SK-N-SH treated with all-trans-retinoic acid at 6 μM for 48 hours (cell line): ENCODE data around the gene FAM124A.

ENCODE experiments used
- ATAC-seq: fragments of 200-7000 bp; cut with Tn5 transposase; 3 replicates; pipeline ENCODE4 v1.9.1; 2020; ENCODE audit warnings: mild to moderate bottlenecking, moderate library complexity
- ARNTL ChIP-seq: fragments of 450-650 bp; formaldehyde crosslinking; IDR thresholded peaks from 2 replicates; pipeline ENCODE4 v1.5.0; 2020; ENCODE audit warnings: low read depth, mild to moderate bottlenecking, moderate library complexity, borderline replicate concordance
- GLIS3 ChIP-seq: fragments of 250-450 bp; sonication (Bioruptor Pico); IDR thresholded peaks from 2 replicates; pipeline ENCODE4 v1.5.0; 2020; ENCODE audit warnings: mild to moderate bottlenecking, moderate library complexity
- ISL1 ChIP-seq: fragments of 250-450 bp; sonication (Bioruptor Pico); IDR thresholded peaks from 2 replicates; pipeline ENCODE4 v2.1.2; 2022; ENCODE audit warnings: mild to moderate bottlenecking, moderate library complexity
- OSR1 ChIP-seq: fragments of 250-450 bp; sonication (Bioruptor Pico); IDR thresholded peaks from 2 replicates; pipeline ENCODE4 v1.8.0; 2022; ENCODE audit warnings: moderate library complexity, mild to moderate bottlenecking, inconsistent platforms
- POU6F1 ChIP-seq: fragments of 250-450 bp; sonication (Bioruptor Pico); IDR thresholded peaks from 2 replicates; pipeline ENCODE4 v1.8.0; 2021; ENCODE audit warnings: low read depth, mild to moderate bottlenecking, moderate library complexity, borderline replicate concordance
- PPARA ChIP-seq: fragments of 250-450 bp; sonication (Bioruptor Pico); IDR thresholded peaks from 2 replicates; pipeline ENCODE4 v1.5.0; 2020; ENCODE audit warnings: mild to moderate bottlenecking, borderline replicate concordance
- RARB ChIP-seq: fragments of 250-450 bp; sonication (Bioruptor Pico); IDR thresholded peaks from 2 replicates; pipeline ENCODE4 v1.8.0; 2021; ENCODE audit warnings: mild to moderate bottlenecking, moderate library complexity
- SNAI2 ChIP-seq: fragments of 250-450 bp; sonication (Bioruptor Pico); IDR thresholded peaks from 2 replicates; pipeline ENCODE4 v1.5.0; 2020; ENCODE audit warnings: mild to moderate bottlenecking, moderate library complexity
- TCF4 ChIP-seq: fragments of 250-450 bp; sonication (Bioruptor Pico); IDR thresholded peaks from 2 replicates; pipeline ENCODE4 v1.8.0; 2021; ENCODE audit warnings: mild to moderate bottlenecking, moderate library complexity, borderline replicate concordance
- ZC3H10 ChIP-seq: fragments of 250-450 bp; sonication (Bioruptor Pico); IDR thresholded peaks from 2 replicates; pipeline ENCODE4 v1.5.1; 2021; ENCODE audit warnings: mild to moderate bottlenecking, moderate library complexity
- ZFP3 ChIP-seq: fragments of 250-450 bp; sonication (Bioruptor Pico); IDR thresholded peaks from 2 replicates; pipeline ENCODE4 v1.5.0; 2020; ENCODE audit warnings: mild to moderate bottlenecking, moderate library complexity
- ZFP30 ChIP-seq: fragments of 450-650 bp; formaldehyde crosslinking; IDR thresholded peaks from 2 replicates; pipeline ENCODE4 v1.5.0; 2022; ENCODE audit warnings: mild to moderate bottlenecking, moderate library complexity
- ZNF565 ChIP-seq: fragments of 450-650 bp; formaldehyde crosslinking; conservative IDR thresholded peaks from 2 replicates; pipeline ENCODE4 v1.5.0; 2020; ENCODE audit warnings: low read depth, mild to moderate bottlenecking, moderate library complexity
- ZNF70 ChIP-seq: fragments of 450-650 bp; formaldehyde crosslinking; IDR thresholded peaks from 2 replicates; pipeline ENCODE4 v1.5.0; 2020; ENCODE audit warnings: mild to moderate bottlenecking, moderate library complexity
- ZNF8 ChIP-seq: fragments of 450-650 bp; formaldehyde crosslinking; IDR thresholded peaks from 2 replicates; pipeline ENCODE4 v1.5.0; 2020; ENCODE audit warnings: mild to moderate bottlenecking, moderate library complexity
- TF ChIP-seq, protein P1 (sequence below): fragments of 250-450 bp; sonication (Bioruptor Pico); IDR thresholded peaks from 2 replicates; pipeline ENCODE4 v1.5.0; 2020; ENCODE audit warnings: mild to moderate bottlenecking, moderate library complexity
- TF ChIP-seq, protein P2 (sequence below): fragments of 250-450 bp; sonication (Bioruptor Pico); IDR thresholded peaks from 2 replicates; pipeline ENCODE4 v1.8.0; 2020; ENCODE audit warnings: mild to moderate bottlenecking, moderate library complexity, borderline replicate concordance
- TF ChIP-seq, protein P3 (sequence below): fragments of 250-450 bp; sonication (Bioruptor Pico); IDR thresholded peaks from 2 replicates; pipeline ENCODE4 v1.5.1; 2021; ENCODE audit warnings: mild to moderate bottlenecking, moderate library complexity
- TF ChIP-seq, protein P4 (sequence below): fragments of 250-450 bp; sonication (Bioruptor Pico); IDR thresholded peaks from 2 replicates; pipeline ENCODE4 v1.5.1; 2020; ENCODE audit warnings: low read depth, mild to moderate bottlenecking, moderate library complexity

Gene FAM124A

GRCh38 chr13:51297556-51297955 is 75.4 kb downstream of the FAM124A start:
- ATAC-seq: no peak

GRCh38 chr13:51298812-51299211 is 76.6 kb downstream of the FAM124A start:
- ATAC-seq: peak; percentile 62
- no peak for TF ChIP-seq TCF4
- TF ChIP-seq RARB (CRISPR knock-in tag): no peak
- TF ChIP-seq OSR1 (CRISPR knock-in tag): no peak
- TF ChIP-seq PPARA (CRISPR knock-in tag): no peak
- TF ChIP-seq ZNF8 (CRISPR knock-in tag): no peak
- TF ChIP-seq, protein P1, sequence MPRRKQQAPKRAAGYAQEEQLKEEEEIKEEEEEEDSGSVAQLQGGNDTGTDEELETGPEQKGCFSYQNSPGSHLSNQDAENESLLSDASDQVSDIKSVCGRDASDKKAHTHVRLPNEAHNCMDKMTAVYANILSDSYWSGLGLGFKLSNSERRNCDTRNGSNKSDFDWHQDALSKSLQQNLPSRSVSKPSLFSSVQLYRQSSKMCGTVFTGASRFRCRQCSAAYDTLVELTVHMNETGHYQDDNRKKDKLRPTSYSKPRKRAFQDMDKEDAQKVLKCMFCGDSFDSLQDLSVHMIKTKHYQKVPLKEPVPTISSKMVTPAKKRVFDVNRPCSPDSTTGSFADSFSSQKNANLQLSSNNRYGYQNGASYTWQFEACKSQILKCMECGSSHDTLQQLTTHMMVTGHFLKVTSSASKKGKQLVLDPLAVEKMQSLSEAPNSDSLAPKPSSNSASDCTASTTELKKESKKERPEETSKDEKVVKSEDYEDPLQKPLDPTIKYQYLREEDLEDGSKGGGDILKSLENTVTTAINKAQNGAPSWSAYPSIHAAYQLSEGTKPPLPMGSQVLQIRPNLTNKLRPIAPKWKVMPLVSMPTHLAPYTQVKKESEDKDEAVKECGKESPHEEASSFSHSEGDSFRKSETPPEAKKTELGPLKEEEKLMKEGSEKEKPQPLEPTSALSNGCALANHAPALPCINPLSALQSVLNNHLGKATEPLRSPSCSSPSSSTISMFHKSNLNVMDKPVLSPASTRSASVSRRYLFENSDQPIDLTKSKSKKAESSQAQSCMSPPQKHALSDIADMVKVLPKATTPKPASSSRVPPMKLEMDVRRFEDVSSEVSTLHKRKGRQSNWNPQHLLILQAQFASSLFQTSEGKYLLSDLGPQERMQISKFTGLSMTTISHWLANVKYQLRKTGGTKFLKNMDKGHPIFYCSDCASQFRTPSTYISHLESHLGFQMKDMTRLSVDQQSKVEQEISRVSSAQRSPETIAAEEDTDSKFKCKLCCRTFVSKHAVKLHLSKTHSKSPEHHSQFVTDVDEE (CRISPR knock-in tag): no peak
- no peak for TF ChIP-seq ISL1
- TF ChIP-seq ZNF70: no peak
- TF ChIP-seq, protein P2, sequence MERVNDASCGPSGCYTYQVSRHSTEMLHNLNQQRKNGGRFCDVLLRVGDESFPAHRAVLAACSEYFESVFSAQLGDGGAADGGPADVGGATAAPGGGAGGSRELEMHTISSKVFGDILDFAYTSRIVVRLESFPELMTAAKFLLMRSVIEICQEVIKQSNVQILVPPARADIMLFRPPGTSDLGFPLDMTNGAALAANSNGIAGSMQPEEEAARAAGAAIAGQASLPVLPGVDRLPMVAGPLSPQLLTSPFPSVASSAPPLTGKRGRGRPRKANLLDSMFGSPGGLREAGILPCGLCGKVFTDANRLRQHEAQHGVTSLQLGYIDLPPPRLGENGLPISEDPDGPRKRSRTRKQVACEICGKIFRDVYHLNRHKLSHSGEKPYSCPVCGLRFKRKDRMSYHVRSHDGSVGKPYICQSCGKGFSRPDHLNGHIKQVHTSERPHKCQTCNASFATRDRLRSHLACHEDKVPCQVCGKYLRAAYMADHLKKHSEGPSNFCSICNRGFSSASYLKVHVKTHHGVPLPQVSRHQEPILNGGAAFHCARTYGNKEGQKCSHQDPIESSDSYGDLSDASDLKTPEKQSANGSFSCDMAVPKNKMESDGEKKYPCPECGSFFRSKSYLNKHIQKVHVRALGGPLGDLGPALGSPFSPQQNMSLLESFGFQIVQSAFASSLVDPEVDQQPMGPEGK (CRISPR knock-in tag): no peak
- TF ChIP-seq, protein P3, sequence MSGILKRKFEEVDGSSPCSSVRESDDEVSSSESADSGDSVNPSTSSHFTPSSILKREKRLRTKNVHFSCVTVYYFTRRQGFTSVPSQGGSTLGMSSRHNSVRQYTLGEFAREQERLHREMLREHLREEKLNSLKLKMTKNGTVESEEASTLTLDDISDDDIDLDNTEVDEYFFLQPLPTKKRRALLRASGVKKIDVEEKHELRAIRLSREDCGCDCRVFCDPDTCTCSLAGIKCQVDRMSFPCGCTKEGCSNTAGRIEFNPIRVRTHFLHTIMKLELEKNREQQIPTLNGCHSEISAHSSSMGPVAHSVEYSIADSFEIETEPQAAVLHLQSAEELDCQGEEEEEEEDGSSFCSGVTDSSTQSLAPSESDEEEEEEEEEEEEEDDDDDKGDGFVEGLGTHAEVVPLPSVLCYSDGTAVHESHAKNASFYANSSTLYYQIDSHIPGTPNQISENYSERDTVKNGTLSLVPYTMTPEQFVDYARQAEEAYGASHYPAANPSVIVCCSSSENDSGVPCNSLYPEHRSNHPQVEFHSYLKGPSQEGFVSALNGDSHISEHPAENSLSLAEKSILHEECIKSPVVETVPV: no peak
- TF ChIP-seq GLIS3: no peak
- TF ChIP-seq ZNF565: no peak
- TF ChIP-seq ZFP30 (CRISPR knock-in tag): no peak
- no peak for TF ChIP-seq ZC3H10 (CRISPR knock-in tag)

More at GRCh38 chr13:51297556-51297955, 75.4 kb downstream of the FAM124A start:
- TF ChIP-seq, protein P4, sequence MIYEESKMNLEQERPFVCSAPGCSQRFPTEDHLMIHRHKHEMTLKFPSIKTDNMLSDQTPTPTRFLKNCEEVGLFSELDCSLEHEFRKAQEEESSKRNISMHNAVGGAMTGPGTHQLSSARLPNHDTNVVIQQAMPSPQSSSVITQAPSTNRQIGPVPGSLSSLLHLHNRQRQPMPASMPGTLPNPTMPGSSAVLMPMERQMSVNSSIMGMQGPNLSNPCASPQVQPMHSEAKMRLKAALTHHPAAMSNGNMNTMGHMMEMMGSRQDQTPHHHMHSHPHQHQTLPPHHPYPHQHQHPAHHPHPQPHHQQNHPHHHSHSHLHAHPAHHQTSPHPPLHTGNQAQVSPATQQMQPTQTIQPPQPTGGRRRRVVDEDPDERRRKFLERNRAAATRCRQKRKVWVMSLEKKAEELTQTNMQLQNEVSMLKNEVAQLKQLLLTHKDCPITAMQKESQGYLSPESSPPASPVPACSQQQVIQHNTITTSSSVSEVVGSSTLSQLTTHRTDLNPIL: no peak
- TF ChIP-seq, protein P1 (CRISPR knock-in tag): no peak
- no peak for TF ChIP-seq ZNF565
- no peak for TF ChIP-seq RARB (CRISPR knock-in tag)
- TF ChIP-seq OSR1 (CRISPR knock-in tag): no peak
- TF ChIP-seq, protein P2 (CRISPR knock-in tag): no peak
- TF ChIP-seq POU6F1: no peak
- TF ChIP-seq ZFP30 (CRISPR knock-in tag): no peak
- TF ChIP-seq GLIS3: no peak
- TF ChIP-seq ZFP3: no peak
- no peak for TF ChIP-seq SNAI2 (CRISPR knock-in tag)
- TF ChIP-seq ZC3H10 (CRISPR knock-in tag): no peak
- TF ChIP-seq ZNF8 (CRISPR knock-in tag): no peak
- TF ChIP-seq ARNTL (CRISPR knock-in tag): no peak
- no peak for TF ChIP-seq PPARA (CRISPR knock-in tag)
- TF ChIP-seq, all 23 proteins: peak for 0
